Ishikawa (cell line): ENCODE data around the gene FCRL5.

Source experiments
- CEBPB ChIP-seq: IDR thresholded peaks from 2 replicates; pipeline ENCODE4 v1.6.1; 2012
- CREB1 ChIP-seq: IDR thresholded peaks from 2 replicates; pipeline ENCODE4 v1.6.1; 2012; ENCODE audit warnings: low read depth
- EP300 ChIP-seq: IDR thresholded peaks from 2 replicates; pipeline ENCODE4 v1.6.1; 2012; ENCODE audit warnings: borderline replicate concordance
- FOXM1 ChIP-seq: IDR thresholded peaks from 2 replicates; pipeline ENCODE4 v1.6.1; 2012; ENCODE audit warnings: low read depth, borderline replicate concordance
- RAD21 ChIP-seq: IDR thresholded peaks from 2 replicates; pipeline ENCODE4 v1.6.1; 2012; ENCODE audit warnings: low read depth
- TAF1 ChIP-seq: IDR thresholded peaks from 2 replicates; pipeline ENCODE4 v1.6.1; 2012; ENCODE audit warnings: low read depth, mild to moderate bottlenecking
- TCF12 ChIP-seq: IDR thresholded peaks from 2 replicates; pipeline ENCODE4 v1.6.1; 2012; ENCODE audit warnings: low read depth
- YY1 ChIP-seq: IDR thresholded peaks from 2 replicates; pipeline ENCODE4 v1.6.1; 2012; ENCODE audit warnings: low read depth
- TF ChIP-seq, protein P1 (sequence below): IDR thresholded peaks from 2 replicates; pipeline ENCODE4 v1.6.1; 2012
- TF ChIP-seq, protein P2 (sequence below): IDR thresholded peaks from 2 replicates; pipeline ENCODE4 v1.6.1; 2012
- TF ChIP-seq, protein P3 (sequence below): IDR thresholded peaks from 2 replicates; pipeline ENCODE4 v1.6.1; 2012; ENCODE audit warnings: low read depth, mild to moderate bottlenecking

DNA sequence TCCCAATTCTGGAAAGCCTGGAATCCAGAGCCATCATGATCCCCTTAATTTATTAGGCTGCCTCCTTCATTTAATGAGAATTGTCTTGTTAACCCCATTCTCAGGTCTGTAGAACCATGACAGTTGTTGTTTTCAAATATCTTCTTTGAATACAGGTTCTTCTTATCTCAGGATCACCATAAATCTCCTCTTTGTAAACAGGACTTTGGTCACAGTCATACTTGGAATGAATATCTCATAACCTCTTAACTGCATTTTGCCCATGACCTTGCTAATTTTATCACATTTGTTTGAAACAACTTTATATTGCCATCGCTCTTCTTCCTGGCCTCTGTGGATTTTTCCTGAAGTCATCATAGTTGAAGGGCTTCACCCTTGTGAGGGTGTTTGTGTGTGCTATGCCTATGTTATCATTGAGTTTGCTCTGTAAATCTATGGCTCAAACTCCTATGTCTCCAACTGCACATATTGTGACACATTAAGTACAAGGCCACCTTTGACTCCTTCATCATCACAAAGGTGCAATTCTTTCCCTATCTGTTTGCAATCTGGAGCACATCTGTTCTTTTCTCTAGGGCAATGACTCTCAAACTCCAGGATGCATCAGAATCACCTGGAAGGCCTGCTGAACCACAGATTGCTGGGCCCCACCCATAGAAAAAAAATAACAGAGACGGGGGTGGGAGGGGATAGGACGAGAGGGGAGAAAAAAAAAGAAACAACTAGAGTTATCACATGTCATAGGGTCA lies 54.2 kb downstream of the FCRL5 start:
- TF ChIP-seq TCF12 (no peak), CEBPB (no peak), EP300 (no peak), RAD21 (no peak), CREB1 (no peak), YY1 (no peak), TAF1 (no peak), FOXM1 (no peak)
- TF ChIP-seq, protein P1, sequence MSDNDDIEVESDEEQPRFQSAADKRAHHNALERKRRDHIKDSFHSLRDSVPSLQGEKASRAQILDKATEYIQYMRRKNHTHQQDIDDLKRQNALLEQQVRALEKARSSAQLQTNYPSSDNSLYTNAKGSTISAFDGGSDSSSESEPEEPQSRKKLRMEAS: no peak
- TF ChIP-seq, protein P2, sequence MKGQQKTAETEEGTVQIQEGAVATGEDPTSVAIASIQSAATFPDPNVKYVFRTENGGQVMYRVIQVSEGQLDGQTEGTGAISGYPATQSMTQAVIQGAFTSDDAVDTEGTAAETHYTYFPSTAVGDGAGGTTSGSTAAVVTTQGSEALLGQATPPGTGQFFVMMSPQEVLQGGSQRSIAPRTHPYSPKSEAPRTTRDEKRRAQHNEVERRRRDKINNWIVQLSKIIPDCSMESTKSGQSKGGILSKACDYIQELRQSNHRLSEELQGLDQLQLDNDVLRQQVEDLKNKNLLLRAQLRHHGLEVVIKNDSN: no peak
- TF ChIP-seq, protein P3, sequence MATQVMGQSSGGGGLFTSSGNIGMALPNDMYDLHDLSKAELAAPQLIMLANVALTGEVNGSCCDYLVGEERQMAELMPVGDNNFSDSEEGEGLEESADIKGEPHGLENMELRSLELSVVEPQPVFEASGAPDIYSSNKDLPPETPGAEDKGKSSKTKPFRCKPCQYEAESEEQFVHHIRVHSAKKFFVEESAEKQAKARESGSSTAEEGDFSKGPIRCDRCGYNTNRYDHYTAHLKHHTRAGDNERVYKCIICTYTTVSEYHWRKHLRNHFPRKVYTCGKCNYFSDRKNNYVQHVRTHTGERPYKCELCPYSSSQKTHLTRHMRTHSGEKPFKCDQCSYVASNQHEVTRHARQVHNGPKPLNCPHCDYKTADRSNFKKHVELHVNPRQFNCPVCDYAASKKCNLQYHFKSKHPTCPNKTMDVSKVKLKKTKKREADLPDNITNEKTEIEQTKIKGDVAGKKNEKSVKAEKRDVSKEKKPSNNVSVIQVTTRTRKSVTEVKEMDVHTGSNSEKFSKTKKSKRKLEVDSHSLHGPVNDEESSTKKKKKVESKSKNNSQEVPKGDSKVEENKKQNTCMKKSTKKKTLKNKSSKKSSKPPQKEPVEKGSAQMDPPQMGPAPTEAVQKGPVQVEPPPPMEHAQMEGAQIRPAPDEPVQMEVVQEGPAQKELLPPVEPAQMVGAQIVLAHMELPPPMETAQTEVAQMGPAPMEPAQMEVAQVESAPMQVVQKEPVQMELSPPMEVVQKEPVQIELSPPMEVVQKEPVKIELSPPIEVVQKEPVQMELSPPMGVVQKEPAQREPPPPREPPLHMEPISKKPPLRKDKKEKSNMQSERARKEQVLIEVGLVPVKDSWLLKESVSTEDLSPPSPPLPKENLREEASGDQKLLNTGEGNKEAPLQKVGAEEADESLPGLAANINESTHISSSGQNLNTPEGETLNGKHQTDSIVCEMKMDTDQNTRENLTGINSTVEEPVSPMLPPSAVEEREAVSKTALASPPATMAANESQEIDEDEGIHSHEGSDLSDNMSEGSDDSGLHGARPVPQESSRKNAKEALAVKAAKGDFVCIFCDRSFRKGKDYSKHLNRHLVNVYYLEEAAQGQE: no peak
